ENCODE measurements around the gene HNMT.

GRCh38 chr2:137957033-137957432, 7.2 kb upstream of the HNMT start:
- TF ChIP-seq CTCF (IDR thresholded peaks at IDR 0.05; ENCODE audit: insufficient read depth, low read length, poor library complexity, severe bottlenecking) (no peak), EZH2phosphoT487 (conservative IDR thresholded peaks at IDR 0.05; ENCODE audit: low read length) (no peak)
